Fibroblast of the aortic adventitia (primary cell): ENCODE data around the gene INO80D. TPM values are rescaled to one million over a fixed set of nuclear protein-coding genes. Genes with fewer than 3 reads are reported as not detected.

Experiments used
- DNase-seq: peaks from one replicate; pipeline ENCODE4 v3.0.0-alpha.2; 2010; ENCODE audit warnings: low read depth
- H3K4me3 ChIP-seq: 2 replicates; pipeline ENCODE4 v1.5.1; 2011; ENCODE audit warnings: low read depth, mild to moderate bottlenecking, control low read depth, low read length, moderate library complexity
- CTCF ChIP-seq: IDR thresholded peaks from 2 replicates; pipeline ENCODE4 v1.5.1; 2011; ENCODE audit warnings: mild to moderate bottlenecking, low read length, control low read depth, inconsistent platforms; ENCODE audit not compliant: insufficient read depth
- total RNA-seq: library from RNA; depleted of rRNA; stranded (reverse); fragments of >200 nt; gene quantifications from 2 replicates; pipeline ENCODE4 v1.2.3, GENCODE V29; 2012; ENCODE audit warnings: low replicate concordance

The INO80D gene
- total RNA-seq, 1 donor, result 12.0 TPM

- no peak overlapping the region for H3K4me3 ChIP-seq
- no peak for DNase-seq
- TF ChIP-seq CTCF, result no peak
Measured at GRCh38 chr2:205965707-205966106, 120.3 kb downstream of the INO80D start.

- no peak overlapping the region for H3K4me3 ChIP-seq
- TF ChIP-seq CTCF, result no peak
- no peak for DNase-seq
Measured at GRCh38 chr2:205964111-205964761, 121.7 kb downstream of the INO80D start.

GRCh38 chr2:205959521-205959920, 126.5 kb downstream of the INO80D start:
- no peak for TF ChIP-seq CTCF
- DNase-seq, result no peak
- no peak overlapping the region for H3K4me3 ChIP-seq

- H3K4me3 ChIP-seq, result no peak overlapping the region
- no peak for DNase-seq
Measured at GRCh38 chr2:205957452-205958154, 128.4 kb downstream of the INO80D start.

GRCh38 chr2:205954707-205955106, 131.3 kb downstream of the INO80D start:
- no peak overlapping the region for H3K4me3 ChIP-seq
- DNase-seq, result no peak
- TF ChIP-seq CTCF, result no peak

More at GRCh38 chr2:205957452-205958154, 128.4 kb downstream of the INO80D start:
- TF ChIP-seq CTCF, result no peak

DNA sequence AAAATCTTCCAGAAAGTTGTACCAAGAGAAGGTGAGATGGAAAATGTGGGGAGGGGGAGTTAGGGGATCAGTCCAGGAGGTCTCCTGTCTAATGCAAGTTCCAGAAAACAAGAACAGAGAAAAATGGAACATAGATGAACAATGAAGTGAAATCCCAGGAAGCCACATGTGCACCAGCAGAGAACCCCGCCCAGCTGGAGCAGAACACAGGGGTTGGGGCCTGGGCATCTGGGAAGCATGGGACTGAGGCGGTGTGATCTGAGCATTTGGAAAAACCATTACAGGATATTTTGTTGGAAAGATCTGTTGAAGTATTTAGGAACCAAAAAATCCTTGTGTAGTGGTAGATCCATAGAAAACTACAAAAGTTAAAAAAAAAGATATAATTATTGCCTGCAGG, 133.7 kb downstream of the INO80D start:
- DNase-seq, result no peak
- H3K4me3 ChIP-seq, result no peak overlapping the region
- no peak for TF ChIP-seq CTCF
